K562 (cell line): Measurements from ENCODE around the gene RINL. TPM values are rescaled to one million over a fixed set of nuclear protein-coding genes. Genes with fewer than 3 reads are reported as not detected.

Experiments used
- BRF2 ChIP-seq: IDR thresholded peaks from 3 replicates; pipeline ENCODE4 v1.6.1; 2011; ENCODE audit warnings: borderline replicate concordance, mild to moderate bottlenecking; ENCODE audit not compliant: insufficient read length, insufficient read depth
- C11orf30 ChIP-seq: fragments of 450-650 bp; IDR thresholded peaks from 2 replicates; pipeline ENCODE4 v1.6.1; 2016; ENCODE audit warnings: low read depth, mild to moderate bottlenecking
- HDAC1 ChIP-seq, 2 experiments: fragments of 450-650 bp; IDR thresholded peaks; 2 replicates each; pipeline ENCODE4 v1.6.1; 2016 to 2017; ENCODE audit warnings: inconsistent platforms in 1 of 2, mild to moderate bottlenecking in 1 of 2, moderate library complexity in 1 of 2
- HINFP ChIP-seq: fragments of 450-650 bp; conservative IDR thresholded peaks from 2 replicates; pipeline ENCODE4 v1.6.1; 2016; ENCODE audit warnings: missing genetic modification characterization, low read depth, mild to moderate bottlenecking, control low read depth, missing compliant biosample characterization
- MNT ChIP-seq, 2 experiments: fragments of 450-650 bp; conservative IDR thresholded peaks; 2 replicates each; pipeline ENCODE4 v1.6.1; 2017; ENCODE audit warnings: mild to moderate bottlenecking in 2 of 2, moderate library complexity in 2 of 2
- RFX5 ChIP-seq: IDR thresholded peaks from 2 replicates; pipeline ENCODE4 v1.6.1; 2011; ENCODE audit warnings: low read depth, mild to moderate bottlenecking, improper control_type of control experiment, low read length
- STAT5A ChIP-seq: IDR thresholded peaks from 2 replicates; pipeline ENCODE4 v1.6.1; 2012; ENCODE audit warnings: low read length, inconsistent platforms, borderline replicate concordance
- STAT6 ChIP-seq: sonication (generic); formaldehyde crosslinking; IDR thresholded peaks from 2 replicates; pipeline ENCODE4 v1.8.1; 2023; ENCODE audit warnings: mild to moderate bottlenecking, missing genetic modification reagents
- ZBTB11 ChIP-seq, 3 experiments: fragments of 200-800 bp in 1 of 3; fragments of 250-450 bp in 1 of 3; fragments of 450-650 bp in 1 of 3; sonication (Bioruptor Pico) in 1 of 3; sonication (Bioruptor generic) in 1 of 3; formaldehyde crosslinking in 1 of 3; IDR thresholded peaks; 2 replicates each; pipeline versions ENCODE4 v1.6.1 to v1.8.0; 2016 to 2022; ENCODE audit warnings: mild to moderate bottlenecking in 2 of 3, missing genetic modification characterization in 2 of 3, missing compliant biosample characterization in 1 of 3, moderate library complexity in 1 of 3
- ZNF133 ChIP-seq: fragments of 250-450 bp; sonication (Bioruptor Pico); IDR thresholded peaks from 2 replicates; pipeline ENCODE4 v1.4.0; 2020; ENCODE audit warnings: mild to moderate bottlenecking
- ZNF518B ChIP-seq: fragments of 250-450 bp; sonication (Bioruptor Pico); IDR thresholded peaks from 2 replicates; pipeline ENCODE4 v1.5.0; 2021; ENCODE audit warnings: mild to moderate bottlenecking, moderate library complexity
- ZNF778 ChIP-seq: fragments of 450-650 bp; formaldehyde crosslinking; IDR thresholded peaks from 2 replicates; pipeline ENCODE4 v1.4.0; 2020; ENCODE audit warnings: mild to moderate bottlenecking, moderate library complexity
- polyA plus RNA-seq, 8 experiments: library from polyadenylated mRNA; depleted of rRNA in 4 of 8; stranded (reverse) in 5 of 8; unstranded in 3 of 8; fragments of >200 nt; fragmentation: Nextera tagmentation in 2 of 8; fragmentation: Illumina TruSeq in 1 of 8; extraction: Ambion mirVana in 2 of 8; extraction: Trizol in 1 of 8; gene quantifications; 2 replicates each; pipeline versions ENCODE4 v1.2.1 to v1.2.3, GENCODE V29; 2011 to 2014; ENCODE audit warnings: inconsistent platforms in 1 of 8, missing spikeins in 1 of 8
- total RNA-seq, 7 experiments: library from RNA; depleted of rRNA in 6 of 7; stranded (reverse); fragments of >200 nt in 6 of 7; fragmentation: Illumina TruSeq in 2 of 7; extraction: Trizol in 2 of 7; gene quantifications; 2 replicates each; pipeline versions ENCODE4 v1.2.1 to v1.2.3, GENCODE V29; 2011 to 2021; ENCODE audit warnings: low replicate concordance in 1 of 7

The RINL gene
- total and polyA plus RNA-seq, 9 of the 15 experiments (the other 6 are each of a cell fraction or from before 2014, with no cell fraction given) = 0.82 to 10.9 (median 4.9) TPM

GRCh38 chr19:38900743-38901190 lies 22.7 kb upstream of the RINL start (continued):
- TF ChIP-seq ZBTB11 (CRISPR knock-in tag; IDR thresholded peaks at IDR 0.05) (no peak), RFX5 (no peak), BRF2 (no peak), ZNF778 (CRISPR knock-in tag) (no peak), HINFP (tag) (no peak), ZNF133 (CRISPR knock-in tag) (no peak), STAT6 (CRISPR knock-in tag) (no peak), MNT (conservative IDR thresholded peaks at IDR 0.05) (no peak), STAT5A (no peak), C11orf30 (no peak), HDAC1 (IDR thresholded peaks at IDR 0.05) (0 out of 4 replicates have a peak, but pooled peaks of 1 of the 2 experiments have one; percentile 11), ZNF518B (CRISPR knock-in tag) (no peak)
